PC-3 (cell line): ENCODE measurements around the gene MRO.

Experiments used
- CTCF ChIP-seq: fragments of 300-600 bp; sonication (generic); conservative IDR thresholded peaks from 2 replicates; pipeline ENCODE4 v1.5.1; 2017; ENCODE audit warnings: antibody characterized with exemption, low read depth, mild to moderate bottlenecking, low read length
- EZH2phosphoT487 ChIP-seq: fragments of 300-600 bp; sonication (generic); IDR thresholded peaks from 2 replicates; pipeline ENCODE4 v1.6.1; 2018; ENCODE audit warnings: mild to moderate bottlenecking, antibody characterized with exemption, low read length, borderline replicate concordance

GRCh38 chr18:50745945-50746344 lies 73.9 kb downstream of the MRO start:
- no peak for TF ChIP-seq CTCF
- no peak for TF ChIP-seq EZH2phosphoT487
